HepG2 (cell line): ENCODE data around the gene HMGN4. TPM values are rescaled to one million over a fixed set of nuclear protein-coding genes. Genes with fewer than 3 reads are reported as not detected.

ENCODE experiments used
- ATM ChIP-seq: fragments of 450-650 bp; IDR thresholded peaks from 2 replicates; pipeline ENCODE4 v1.7.1; 2017; ENCODE audit warnings: mild to moderate bottlenecking, borderline replicate concordance
- E2F2 ChIP-seq: sonication (generic); formaldehyde crosslinking; IDR thresholded peaks from 2 replicates; pipeline ENCODE4 v1.4.0; 2020; ENCODE audit warnings: missing genetic modification reagents, borderline replicate concordance
- FOXP1 ChIP-seq, 2 experiments: fragments of 450-650 bp in 1 of 2; IDR thresholded peaks; 2 replicates each; pipeline ENCODE4 v1.6.1; 2017 to 2018; ENCODE audit warnings: antibody characterized with exemption in 1 of 2
- GTF2F1 ChIP-seq: fragments of 150-350 bp; IDR thresholded peaks from 2 replicates; pipeline ENCODE4 v1.6.1; 2014; ENCODE audit warnings: low read length
- ISX ChIP-seq: sonication (generic); formaldehyde crosslinking; conservative IDR thresholded peaks from 2 replicates; pipeline ENCODE4 v1.5.0; 2020; ENCODE audit warnings: missing genetic modification reagents
- KAT2B ChIP-seq: fragments of 150-350 bp; IDR thresholded peaks from 2 replicates; pipeline ENCODE4 v1.6.1; 2014; ENCODE audit warnings: low read depth, low read length, borderline replicate concordance
- PAX8 ChIP-seq: sonication (generic); formaldehyde crosslinking; IDR thresholded peaks from 2 replicates; pipeline ENCODE4 v1.8.0; 2022; ENCODE audit warnings: mild to moderate bottlenecking, missing genetic modification reagents, borderline replicate concordance
- PLRG1 ChIP-seq: fragments of 450-650 bp; conservative IDR thresholded peaks from 2 replicates; pipeline ENCODE4 v1.6.1; 2016
- RARA ChIP-seq: IDR thresholded peaks from 2 replicates; pipeline ENCODE4 v1.6.1; 2016; ENCODE audit warnings: missing genetic modification reagents, missing compliant biosample characterization
- SNAPC4 ChIP-seq: sonication (generic); formaldehyde crosslinking; IDR thresholded peaks from 2 replicates; pipeline ENCODE4 v1.4.0; 2020; ENCODE audit warnings: mild to moderate bottlenecking, missing genetic modification reagents
- ZBTB1 ChIP-seq: sonication (generic); formaldehyde crosslinking; IDR thresholded peaks from 2 replicates; pipeline ENCODE4 v1.4.0; 2020; ENCODE audit warnings: missing genetic modification reagents, borderline replicate concordance
- ZBTB49 ChIP-seq: sonication (generic); formaldehyde crosslinking; IDR thresholded peaks from 2 replicates; pipeline ENCODE4 v1.4.0; 2020; ENCODE audit warnings: missing genetic modification reagents, borderline replicate concordance
- ZFP1 ChIP-seq: IDR thresholded peaks from 2 replicates; pipeline ENCODE4 v1.6.1; 2016
- ZFYVE20 ChIP-seq: sonication (generic); formaldehyde crosslinking; IDR thresholded peaks from 2 replicates; pipeline ENCODE4 v1.8.0; 2023; ENCODE audit warnings: low read depth, mild to moderate bottlenecking, moderate library complexity, missing genetic modification reagents, borderline replicate concordance
- ZNF121 ChIP-seq: sonication (generic); formaldehyde crosslinking; IDR thresholded peaks from 2 replicates; pipeline ENCODE4 v1.5.0; 2020; ENCODE audit warnings: mild to moderate bottlenecking, missing genetic modification reagents
- ZNF317 ChIP-seq: sonication (generic); formaldehyde crosslinking; IDR thresholded peaks from 2 replicates; pipeline ENCODE4 v1.5.0; 2020; ENCODE audit warnings: mild to moderate bottlenecking, missing genetic modification reagents
- ZNF335 ChIP-seq: sonication (generic); formaldehyde crosslinking; IDR thresholded peaks from 2 replicates; pipeline ENCODE4 v1.4.0; 2020; ENCODE audit warnings: missing genetic modification reagents
- ZNF567 ChIP-seq: sonication (generic); formaldehyde crosslinking; IDR thresholded peaks from 2 replicates; pipeline ENCODE4 v1.8.1; 2023; ENCODE audit warnings: mild to moderate bottlenecking, missing genetic modification reagents, borderline replicate concordance
- ZNF879 ChIP-seq: sonication (generic); formaldehyde crosslinking; IDR thresholded peaks from 2 replicates; pipeline ENCODE4 v1.8.1; 2023; ENCODE audit warnings: missing genetic modification reagents
- polyA plus RNA-seq, 8 experiments: library from polyadenylated mRNA; depleted of rRNA in 3 of 8; stranded (reverse) in 7 of 8; unstranded in 1 of 8; fragments of >200 nt; fragmentation: Illumina TruSeq in 4 of 8; extraction: Trizol in 4 of 8; gene quantifications; 2 replicates each; pipeline versions ENCODE4 v1.2.1 to v1.2.3, GENCODE V29; 2011 to 2016; ENCODE audit warnings: low read depth in 4 of 8, missing spikeins in 1 of 8, mixed read lengths in 1 of 8; ENCODE audit not compliant: insufficient read depth in 1 of 8
- total RNA-seq, 5 experiments: library from RNA; depleted of rRNA; stranded (reverse); fragments of >200 nt; fragmentation: Illumina TruSeq; extraction: Trizol; gene quantifications; 2 replicates each; pipeline ENCODE4 v1.2.3, GENCODE V29; 2016; ENCODE audit warnings: low read depth in 1 of 5

Gene HMGN4
- total and polyA plus RNA-seq, 2 of the 13 experiments (the other 11 are each of a cell fraction or from before 2014, with no cell fraction given), result 39.9 to 52.1 TPM

GRCh38 chr6:26595669-26596269 is 57.6 kb downstream of the HMGN4 start (continued):
- TF ChIP-seq ZBTB49, result peak; percentile 53; the same call in 1 of the 2 replicates
- TF ChIP-seq ZNF879, result no peak
- TF ChIP-seq ATM, result no peak
- peak; percentile 96 for TF ChIP-seq ZNF317 (CRISPR knock-in tag)
- 0 out of 2 replicates have a peak, but pooled peaks have one; percentile 56 for TF ChIP-seq ZFP1 (CRISPR knock-in tag)
- no peak for TF ChIP-seq GTF2F1
- peak; percentile 79; the same call in 1 of the 2 replicates for TF ChIP-seq ZNF335 (CRISPR knock-in tag)
- no peak for TF ChIP-seq KAT2B
- TF ChIP-seq ZFYVE20 (CRISPR knock-in tag), result no peak
- 0 out of 2 replicates have a peak, but pooled peaks have one; percentile 43 for TF ChIP-seq ZNF567 (CRISPR knock-in tag)
- no peak for TF ChIP-seq SNAPC4 (CRISPR knock-in tag)
- TF ChIP-seq ISX (CRISPR knock-in tag), result no peak
- no peak for TF ChIP-seq ZBTB1 (CRISPR knock-in tag)
- TF ChIP-seq FOXP1 (IDR thresholded peaks at IDR 0.05), result no peak
- TF ChIP-seq FOXP1 (CRISPR knock-in tag; IDR thresholded peaks at IDR 0.05), result peak; percentile 19; the same call in 1 of the 2 replicates
- TF ChIP-seq PAX8 (CRISPR knock-in tag), result no peak
- TF ChIP-seq RARA, result peak; percentile 39; the same call in 1 of the 2 replicates
- peak; percentile 74 for TF ChIP-seq ZNF121 (CRISPR knock-in tag)
- no peak for TF ChIP-seq PLRG1
- no peak for TF ChIP-seq E2F2 (CRISPR knock-in tag)
